ENCODE data around the gene SNX10. TPM values are rescaled to one million over a fixed set of nuclear protein-coding genes. Genes with fewer than 3 reads are reported as not detected.
A peak's percentile ranks its signal among the peaks of the same experiment; 100 is the strongest.

Gene SNX10
- total RNA-seq, 2 experiments from 2014 or later, result 42.4 to 45.7 TPM

DNA sequence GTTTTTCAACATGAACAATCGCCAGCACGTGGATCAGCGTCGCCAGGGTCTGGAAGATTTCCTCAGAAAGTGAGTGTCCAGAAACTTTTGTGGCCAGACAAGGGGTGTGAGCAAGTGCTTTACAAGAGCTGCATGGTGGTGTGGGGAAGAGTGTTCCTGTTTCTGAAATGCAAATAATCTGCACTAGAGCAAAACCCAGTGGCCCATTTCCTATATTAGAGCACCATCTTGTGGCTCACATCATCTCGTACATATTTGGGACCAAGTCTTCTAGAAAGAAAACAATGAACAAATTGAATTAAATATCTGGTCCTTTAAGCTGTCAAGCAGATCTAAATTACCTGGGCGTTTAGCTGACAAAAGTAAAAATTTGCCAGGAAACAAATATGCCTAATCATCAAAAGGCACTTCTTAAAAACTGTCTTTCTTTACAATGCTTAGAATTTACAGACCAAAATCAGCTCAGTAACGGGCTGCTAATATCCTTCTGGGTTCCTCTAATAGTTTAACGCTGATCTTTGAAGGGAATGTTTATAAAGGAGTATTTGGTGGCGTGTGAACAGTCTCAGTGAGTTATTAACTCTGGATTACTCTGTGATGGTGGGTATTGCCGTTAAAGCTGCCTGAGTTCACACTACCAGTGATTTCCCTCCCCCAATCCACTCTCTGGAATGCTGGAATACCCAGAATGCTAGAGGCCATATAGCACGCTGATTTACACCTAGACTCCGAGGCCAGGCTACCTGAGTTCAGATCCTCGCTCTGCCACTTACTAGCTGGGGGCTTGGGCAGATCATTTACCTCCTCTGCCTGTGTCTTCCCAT is 73.6 kb downstream of the SNX10 start:
- Mint-ChIP-seq H3K27me3 (no peaks in the 10 kb centered on the region), H3K36me3 (ENCODE audit: low read depth) (peaks cover 19% of the 10 kb centered on the region), H3K4me1 (peaks cover 17% of the 10 kb centered on the region), H3K4me3 (no peak overlapping the region), H3K27ac (no peak overlapping the region), H3K9me3 (no peaks in the 10 kb centered on the region)
- peak; percentile 58 for DNase-seq
- ChIA-PET CTCF (interaction anchor here (0.6 to 4.8 kb wide), 34 partner anchors 9 to 471 kb away, joined by 3 to 68 read pairs (median 5); partner anchors contain the start of genes CBX3, NFE2L3 and SNX10), POLR2A (interaction anchor here (0.6 to 2.4 kb wide), 11 partner anchors 25 to 472 kb away, joined by 3 to 17 read pairs (median 7); partner anchors contain the start of genes CBX3, HNRNPA2B1 and SNX10)

DNA sequence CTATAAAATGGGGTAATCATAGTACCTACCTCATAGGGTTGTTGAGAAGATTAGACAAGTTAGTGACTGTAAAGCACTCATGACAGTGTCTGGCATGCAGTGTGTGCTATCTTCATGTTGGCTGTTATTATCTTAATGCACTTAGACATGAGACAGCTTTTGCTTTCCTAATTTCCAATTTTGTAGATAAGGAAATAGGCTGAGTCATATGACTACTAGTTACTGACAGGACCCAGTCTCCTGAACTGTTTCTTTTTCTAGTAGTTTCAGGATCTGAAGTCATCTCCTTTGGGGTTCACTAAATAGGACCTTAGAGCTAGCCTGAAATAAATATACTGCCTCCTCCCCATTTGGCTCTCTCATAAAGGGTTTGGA is 74.2 kb downstream of the SNX10 start:
- peaks cover 17% of the 10 kb centered on the region for H3K4me1 Mint-ChIP-seq
- H3K27ac Mint-ChIP-seq, result no peak overlapping the region
- ChIA-PET POLR2A (interaction anchor here (1.1 to 2.4 kb wide), 7 partner anchors 73 to 473 kb away, joined by 4 to 17 read pairs (median 11); partner anchors contain the start of genes CBX3, HNRNPA2B1 and SNX10), CTCF (interaction anchor here (0.7 to 4.8 kb wide), 19 partner anchors 10 to 472 kb away, joined by 3 to 68 read pairs (median 7); partner anchors contain the start of genes CBX3 and SNX10)
- no peaks in the 10 kb centered on the region for H3K9me3 Mint-ChIP-seq
- no peaks in the 10 kb centered on the region for H3K27me3 Mint-ChIP-seq
- H3K4me3 Mint-ChIP-seq, result no peak overlapping the region
- H3K36me3 Mint-ChIP-seq (ENCODE audit: low read depth), result peaks cover 19% of the 10 kb centered on the region
- DNase-seq, result no peak

DNA sequence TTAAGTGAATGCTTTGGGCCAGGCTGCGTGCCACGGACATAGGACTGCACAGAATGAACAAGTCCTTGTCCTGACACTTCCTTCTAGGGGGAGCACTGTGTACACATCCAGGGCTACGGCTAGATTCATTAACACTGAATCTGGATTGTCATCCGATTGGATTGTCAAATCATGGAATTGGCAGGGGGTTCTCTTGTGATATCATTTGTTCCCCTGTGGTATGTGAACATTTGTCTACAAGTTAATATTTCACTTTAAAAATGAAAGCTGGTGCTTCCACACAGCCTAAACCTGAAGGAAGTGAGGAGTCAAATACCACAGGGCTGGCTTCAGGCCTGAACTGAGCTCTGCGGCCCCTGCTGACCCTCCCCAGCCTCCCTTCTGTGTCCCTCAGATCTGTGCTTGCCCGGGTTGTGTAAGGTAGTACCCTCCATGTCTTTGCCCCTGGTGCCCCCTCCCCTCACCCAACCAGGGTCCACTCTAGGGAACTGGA is 75.6 kb downstream of the SNX10 start:
- peaks cover 21% of the 10 kb centered on the region for H3K36me3 Mint-ChIP-seq (ENCODE audit: low read depth)
- H3K27ac Mint-ChIP-seq, result no peak overlapping the region
- H3K4me3 Mint-ChIP-seq, result no peak overlapping the region
- ChIA-PET POLR2A (no interaction called here), CTCF (interaction anchor here (3.3 to 4.8 kb wide), 2 partner anchors 277 to 473 kb away, joined by 39 to 68 read pairs; no protein-coding TSS in a partner anchor)
- DNase-seq, result no peak
- H3K9me3 Mint-ChIP-seq, result no peaks in the 10 kb centered on the region
- H3K4me1 Mint-ChIP-seq, result peaks cover 17% of the 10 kb centered on the region
- H3K27me3 Mint-ChIP-seq, result no peaks in the 10 kb centered on the region

DNA sequence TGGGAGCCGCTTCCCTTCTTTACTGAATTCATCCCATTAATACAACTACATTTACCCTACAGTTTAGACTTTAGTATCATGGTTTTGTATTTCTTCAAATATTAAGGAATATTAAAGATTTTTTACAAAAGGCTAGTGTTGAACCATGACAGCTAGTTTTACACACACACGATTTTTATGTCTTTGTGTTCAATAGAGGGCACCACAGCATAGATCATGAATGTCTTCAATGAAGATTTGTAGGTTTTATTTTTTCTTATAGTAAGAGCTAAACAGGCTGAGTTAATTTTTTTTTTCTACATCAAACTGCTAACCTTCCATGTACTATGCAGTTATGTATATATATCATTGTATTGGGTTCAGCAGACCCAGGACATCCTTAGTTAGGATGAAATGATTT is 76.9 kb downstream of the SNX10 start:
- DNase-seq, result no peak
- H3K36me3 Mint-ChIP-seq (ENCODE audit: low read depth), result peaks cover 24% of the 10 kb centered on the region
- CTCF ChIA-PET, result interaction anchor here (0.7 to 2.6 kb wide), 12 partner anchors 15 to 475 kb away, joined by 3 to 47 read pairs (median 8); partner anchors contain the start of gene CBX3
- peaks cover 17% of the 10 kb centered on the region for H3K4me1 Mint-ChIP-seq
- H3K27ac Mint-ChIP-seq, result no peak overlapping the region
- no peak overlapping the region for H3K4me3 Mint-ChIP-seq
- POLR2A ChIA-PET, result interaction anchor here (1.2 kb wide), 1 partner anchor 169 kb away, joined by 3 read pairs; no protein-coding TSS in a partner anchor
- no peaks in the 10 kb centered on the region for H3K9me3 Mint-ChIP-seq
- H3K27me3 Mint-ChIP-seq, result no peaks in the 10 kb centered on the region

DNA sequence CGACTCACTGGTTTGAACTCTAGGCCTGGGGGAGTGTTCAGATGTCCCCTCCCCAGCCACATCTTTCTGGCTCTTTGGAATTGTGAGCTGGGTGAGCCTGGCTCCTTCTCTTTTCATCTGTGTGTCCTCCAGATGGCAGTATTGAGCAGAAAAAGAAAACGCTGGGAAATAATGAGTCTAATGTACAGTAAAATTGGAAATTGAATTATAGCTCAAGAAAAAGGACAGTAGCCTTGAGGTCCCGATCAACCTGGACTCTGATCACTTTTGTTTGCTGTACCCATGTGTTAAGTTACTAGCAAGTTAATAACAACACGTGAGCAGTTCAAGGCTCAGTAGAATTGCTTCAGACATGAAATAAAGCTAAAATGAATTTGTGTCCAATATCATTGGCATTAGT is 77.9 kb downstream of the SNX10 start:
- Mint-ChIP-seq H3K27ac (no peak overlapping the region), H3K9me3 (no peaks in the 10 kb centered on the region), H3K27me3 (peaks cover 2% of the 10 kb centered on the region), H3K4me3 (no peak overlapping the region), H3K36me3 (ENCODE audit: low read depth) (peaks cover 28% of the 10 kb centered on the region), H3K4me1 (peaks cover 17% of the 10 kb centered on the region)
- ChIA-PET POLR2A (interaction anchor here (0.7 to 1.2 kb wide), 5 partner anchors 9 to 298 kb away, joined by 3 to 4 read pairs (median 3); no protein-coding TSS in a partner anchor), CTCF (interaction anchor here (0.5 to 2.6 kb wide), 47 partner anchors 9 to 791 kb away, joined by 3 to 47 read pairs (median 4); partner anchors contain the start of gene CBX3)
- no peak for DNase-seq

DNA sequence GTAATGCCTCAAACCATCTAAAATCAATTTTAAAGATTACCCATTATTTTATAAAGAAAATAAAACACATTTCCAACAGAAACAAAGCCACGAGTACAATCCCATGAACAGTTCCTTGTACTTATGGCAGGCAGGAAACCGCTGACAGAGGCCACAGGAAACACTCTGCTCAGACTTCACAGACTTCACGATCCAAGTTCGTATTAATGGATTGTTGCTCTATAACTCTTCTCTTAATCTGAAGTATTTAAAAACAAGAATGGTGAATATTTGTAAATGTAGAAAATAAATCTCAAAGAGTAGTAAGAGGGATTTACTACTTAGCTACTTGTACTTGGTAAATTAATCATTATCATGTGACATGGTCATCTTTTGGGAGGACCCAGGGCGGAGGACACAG is 78.3 kb downstream of the SNX10 start:
- CTCF ChIA-PET, result interaction anchor here (0.7 to 2.6 kb wide), 43 partner anchors 9 to 791 kb away, joined by 3 to 47 read pairs (median 5); no protein-coding TSS in a partner anchor
- H3K4me3 Mint-ChIP-seq, result no peak overlapping the region
- no peak overlapping the region for H3K27ac Mint-ChIP-seq
- peaks cover 3% of the 10 kb centered on the region for H3K27me3 Mint-ChIP-seq
- H3K9me3 Mint-ChIP-seq, result no peaks in the 10 kb centered on the region
- no peak for DNase-seq
- H3K4me1 Mint-ChIP-seq, result peaks cover 15% of the 10 kb centered on the region
- peaks cover 26% of the 10 kb centered on the region for H3K36me3 Mint-ChIP-seq (ENCODE audit: low read depth)
- POLR2A ChIA-PET, result interaction anchor here (0.7 to 1.0 kb wide), 5 partner anchors 9 to 298 kb away, joined by 3 to 4 read pairs (median 3); partner anchors contain the start of gene HNRNPA2B1

- no peak overlapping the region for H3K4me3 Mint-ChIP-seq
- peaks cover 12% of the 10 kb centered on the region for H3K36me3 Mint-ChIP-seq (ENCODE audit: low read depth)
- H3K9me3 Mint-ChIP-seq, result no peaks in the 10 kb centered on the region
- no peak overlapping the region for H3K27ac Mint-ChIP-seq
- POLR2A ChIA-PET, result no interaction called here
- H3K27me3 Mint-ChIP-seq, result peaks cover 6% of the 10 kb centered on the region
- CTCF ChIA-PET, result interaction anchor here (0.9 to 1.3 kb wide), 3 partner anchors 281 to 296 kb away, joined by 3 to 5 read pairs (median 4); no protein-coding TSS in a partner anchor
- peaks cover 12% of the 10 kb centered on the region for H3K4me1 Mint-ChIP-seq
- DNase-seq, result no peak
These were observed 80.6 kb downstream of the SNX10 start for GRCh38 chr7:26372249-26372648.

DNA sequence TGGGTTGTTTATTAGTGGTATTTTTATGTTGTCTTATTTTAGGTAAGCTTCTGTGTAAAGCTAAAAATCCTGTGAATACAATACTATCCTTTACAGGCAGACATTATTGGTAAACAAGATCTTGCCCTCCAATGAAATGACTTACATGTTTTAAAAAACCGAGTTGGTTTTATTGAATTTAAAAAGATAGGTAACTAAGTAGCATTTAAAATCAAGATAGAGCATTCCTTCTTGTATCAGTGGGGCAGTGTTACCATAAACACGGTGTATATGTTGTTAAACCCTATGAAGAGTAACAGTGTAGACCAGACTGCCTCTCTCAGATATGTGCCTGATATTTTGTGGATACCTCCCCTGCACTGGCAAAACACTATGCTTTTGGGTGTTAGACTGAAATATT is 81.0 kb downstream of the SNX10 start:
- H3K4me1 Mint-ChIP-seq, result peaks cover 12% of the 10 kb centered on the region
- POLR2A ChIA-PET, result no interaction called here
- H3K27ac Mint-ChIP-seq, result no peak overlapping the region
- peaks cover 10% of the 10 kb centered on the region for H3K36me3 Mint-ChIP-seq (ENCODE audit: low read depth)
- no peaks in the 10 kb centered on the region for H3K9me3 Mint-ChIP-seq
- H3K27me3 Mint-ChIP-seq, result peaks cover 6% of the 10 kb centered on the region
- no peak overlapping the region for H3K4me3 Mint-ChIP-seq
- CTCF ChIA-PET, result interaction anchor here (0.9 to 1.3 kb wide), 3 partner anchors 282 to 295 kb away, joined by 3 to 5 read pairs (median 4); no protein-coding TSS in a partner anchor
- DNase-seq, result no peak

DNA sequence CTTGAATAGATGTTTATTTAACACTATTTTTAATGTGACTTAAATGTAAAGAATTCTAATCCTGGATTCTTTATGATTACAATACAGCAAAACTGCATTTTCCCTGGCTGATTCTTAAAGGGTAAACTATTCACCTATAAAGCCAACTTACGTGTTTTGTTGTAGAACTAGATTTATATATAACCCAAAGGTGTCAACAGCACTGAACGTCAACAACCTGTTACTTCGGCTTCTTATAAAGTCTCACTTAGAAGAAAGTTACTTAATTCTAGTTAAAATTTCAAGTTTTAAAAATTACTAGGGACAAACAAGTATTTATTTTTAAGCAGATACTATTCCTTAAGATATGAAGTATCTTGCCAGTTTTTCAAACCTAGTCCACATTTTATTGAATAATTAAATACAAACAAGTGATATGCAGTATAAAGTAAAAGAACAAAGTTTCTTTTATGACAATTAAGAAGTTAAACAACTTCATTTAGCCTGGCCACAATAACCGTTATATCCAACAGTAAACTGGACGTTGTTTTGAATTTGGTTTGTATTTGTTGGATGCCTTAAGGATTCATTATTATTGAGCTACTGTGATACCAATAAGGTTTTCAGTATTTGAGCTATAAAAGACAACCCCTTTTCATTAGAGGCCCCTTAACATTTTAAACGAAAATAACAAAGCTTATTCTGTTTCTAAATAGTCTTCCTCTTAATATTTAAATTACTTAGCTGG is 83.1 kb downstream of the SNX10 start:
- Mint-ChIP-seq H3K27me3 (peaks cover 13% of the 10 kb centered on the region), H3K9me3 (no peaks in the 10 kb centered on the region), H3K27ac (no peak overlapping the region), H3K4me3 (no peak overlapping the region), H3K36me3 (ENCODE audit: low read depth) (peaks cover 9% of the 10 kb centered on the region), H3K4me1 (peaks cover 9% of the 10 kb centered on the region)
- ChIA-PET CTCF (interaction anchor here (0.5 to 2.3 kb wide), 6 partner anchors 10 to 516 kb away, joined by 3 to 9 read pairs (median 3); no protein-coding TSS in a partner anchor), POLR2A (no interaction called here)
- DNase-seq, result no peak

DNA sequence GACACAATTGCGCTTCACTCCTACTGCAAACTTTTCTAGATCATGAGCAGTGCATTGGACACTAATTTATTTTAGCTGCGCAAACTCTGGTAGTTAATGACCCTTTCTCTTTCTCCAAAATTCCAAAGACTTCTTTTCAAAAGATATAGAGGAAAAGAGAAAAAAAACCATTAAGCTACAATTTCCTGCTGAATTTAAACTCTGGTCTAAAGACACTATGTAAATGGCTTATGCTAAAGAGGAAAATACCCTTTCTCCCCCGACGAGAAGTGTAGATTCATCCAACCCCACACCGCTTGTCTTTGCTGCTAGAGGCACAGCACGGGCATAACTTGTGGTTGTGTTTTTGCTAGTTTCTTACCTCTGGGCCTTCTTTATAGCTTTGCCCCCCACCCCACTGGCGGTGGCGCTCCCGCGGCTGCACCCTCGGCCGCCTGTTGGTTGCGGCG is 84.1 kb downstream of the SNX10 start:
- no peak for DNase-seq
- POLR2A ChIA-PET, result no interaction called here
- peaks cover 9% of the 10 kb centered on the region for H3K36me3 Mint-ChIP-seq (ENCODE audit: low read depth)
- no peak overlapping the region for H3K27ac Mint-ChIP-seq
- CTCF ChIA-PET, result interaction anchor here (0.6 to 2.3 kb wide), 5 partner anchors 10 to 483 kb away, joined by 3 to 9 read pairs (median 3); no protein-coding TSS in a partner anchor
- H3K9me3 Mint-ChIP-seq, result no peaks in the 10 kb centered on the region
- H3K4me3 Mint-ChIP-seq, result peak overlapping the region; percentile 52
- peaks cover 13% of the 10 kb centered on the region for H3K27me3 Mint-ChIP-seq
- H3K4me1 Mint-ChIP-seq, result peaks cover 6% of the 10 kb centered on the region

DNA sequence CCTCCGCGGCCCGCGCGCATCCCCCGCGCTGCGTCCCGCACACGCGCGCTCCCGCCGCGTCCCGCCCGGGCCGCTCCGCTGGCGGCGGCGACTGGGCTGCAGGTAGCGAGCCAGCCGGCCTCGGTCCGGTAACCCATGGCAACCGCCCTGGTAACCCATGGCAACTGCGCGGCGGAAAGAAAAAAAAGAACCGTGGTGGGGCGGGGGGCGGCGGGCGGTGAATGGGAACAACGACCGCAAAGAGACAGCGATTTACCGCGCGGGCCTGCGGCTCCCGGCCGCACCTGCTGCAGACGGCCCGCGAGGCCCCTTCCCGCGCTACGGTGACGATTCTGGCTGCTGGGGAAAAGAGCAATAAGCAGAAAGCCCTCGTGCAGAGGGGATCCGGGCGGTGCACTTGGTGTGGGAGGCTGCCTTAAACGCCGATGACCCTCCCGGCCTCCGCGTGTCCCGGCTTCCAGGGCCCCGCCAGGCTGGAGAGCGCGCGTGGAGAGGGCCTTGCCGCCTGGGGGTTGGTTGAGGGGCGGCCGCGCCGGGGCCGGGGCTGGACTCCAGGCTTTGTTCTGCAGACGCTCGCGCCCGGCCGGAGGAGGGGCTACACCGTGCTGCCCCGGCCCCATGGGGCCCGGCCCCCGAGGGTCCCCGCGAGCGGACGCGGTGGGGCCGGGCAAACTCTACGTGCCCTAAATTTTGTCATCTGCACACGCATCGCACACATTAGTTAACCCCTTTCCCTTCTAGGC is 84.7 kb downstream of the SNX10 start:
- Mint-ChIP-seq H3K4me3 (peak overlapping the region; percentile 73), H3K4me1 (peaks cover 8% of the 10 kb centered on the region), H3K27me3 (peaks cover 13% of the 10 kb centered on the region), H3K9me3 (no peaks in the 10 kb centered on the region), H3K27ac (no peak overlapping the region), H3K36me3 (ENCODE audit: low read depth) (peaks cover 9% of the 10 kb centered on the region)
- peak; percentile 50 for DNase-seq
- CTCF ChIA-PET, result interaction anchor here (1.0 to 2.3 kb wide), 4 partner anchors 11 to 305 kb away, joined by 5 to 9 read pairs (median 7); no protein-coding TSS in a partner anchor
- POLR2A ChIA-PET, result no interaction called here

Measured in activated CD4-positive, alpha-beta memory T cell treated with anti-CD3 and anti-CD28 coated beads, Interleukin-2, amount 10 ng/mL, durations not matched to agents 7 days and 5 days (primary cell).